Measurements from ENCODE around the gene GAB2. TPM values are rescaled to one million over a fixed set of nuclear protein-coding genes. Genes with fewer than 3 reads are reported as not detected.
"Not testable (repeated sequence)": the region's sequence is repeated elsewhere in the genome, so short reads cannot be mapped to it uniquely, and the experiment has no call there.

The GAB2 gene
- total RNA-seq, 4 donors from 2014 or later, result 15.9 to 82.3 (median 21.1) TPM

DNA sequence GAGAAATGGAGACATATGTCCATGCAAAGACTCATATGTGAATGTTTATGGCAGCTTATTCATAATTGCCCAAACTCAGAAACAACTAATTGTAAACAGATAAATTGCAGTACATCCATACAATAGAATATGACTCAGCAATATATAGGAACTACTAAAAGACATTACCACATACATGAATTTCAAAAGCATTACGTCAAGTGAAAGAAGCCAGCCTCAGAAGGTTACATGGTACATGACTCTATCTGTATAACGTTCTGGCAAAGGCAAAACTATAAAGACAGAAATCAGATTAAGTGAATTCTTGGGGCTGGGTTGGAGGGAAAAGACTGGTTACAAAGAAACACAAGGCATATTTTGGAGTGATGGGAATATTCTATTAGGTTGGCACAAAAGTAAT lies 236.4 kb downstream of the GAB2 start:
- Histone ChIP-seq H3K27me3 (no peaks in the 10 kb centered on the region), H3K4me3 (no peak overlapping the region), H3K36me3 (no peaks in the 10 kb centered on the region), H3K27ac (no peak overlapping the region), H3K4me1 (no peaks in the 10 kb centered on the region), H3K9me3 (no peaks in the 10 kb centered on the region)
- intact Hi-C loops (cut with DNase I; ENCODE audit: low total_unique reads), result no loop called here
- no peak for TF ChIP-seq POLR2A (IDR thresholded peaks at IDR 0.05)
- TF ChIP-seq, protein P1, sequence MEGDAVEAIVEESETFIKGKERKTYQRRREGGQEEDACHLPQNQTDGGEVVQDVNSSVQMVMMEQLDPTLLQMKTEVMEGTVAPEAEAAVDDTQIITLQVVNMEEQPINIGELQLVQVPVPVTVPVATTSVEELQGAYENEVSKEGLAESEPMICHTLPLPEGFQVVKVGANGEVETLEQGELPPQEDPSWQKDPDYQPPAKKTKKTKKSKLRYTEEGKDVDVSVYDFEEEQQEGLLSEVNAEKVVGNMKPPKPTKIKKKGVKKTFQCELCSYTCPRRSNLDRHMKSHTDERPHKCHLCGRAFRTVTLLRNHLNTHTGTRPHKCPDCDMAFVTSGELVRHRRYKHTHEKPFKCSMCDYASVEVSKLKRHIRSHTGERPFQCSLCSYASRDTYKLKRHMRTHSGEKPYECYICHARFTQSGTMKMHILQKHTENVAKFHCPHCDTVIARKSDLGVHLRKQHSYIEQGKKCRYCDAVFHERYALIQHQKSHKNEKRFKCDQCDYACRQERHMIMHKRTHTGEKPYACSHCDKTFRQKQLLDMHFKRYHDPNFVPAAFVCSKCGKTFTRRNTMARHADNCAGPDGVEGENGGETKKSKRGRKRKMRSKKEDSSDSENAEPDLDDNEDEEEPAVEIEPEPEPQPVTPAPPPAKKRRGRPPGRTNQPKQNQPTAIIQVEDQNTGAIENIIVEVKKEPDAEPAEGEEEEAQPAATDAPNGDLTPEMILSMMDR (IDR thresholded peaks at IDR 0.05), result no peak
- DNase-seq, result no peak

GRCh38 chr11:78180751-78181150 lies 236.9 kb downstream of the GAB2 start:
- H3K27ac ChIP-seq, result no peak overlapping the region
- no peaks in the 10 kb centered on the region for H3K36me3 ChIP-seq
- no peak for DNase-seq
- H3K4me1 ChIP-seq, result no peaks in the 10 kb centered on the region
- H3K4me3 ChIP-seq, result no peak overlapping the region
- H3K27me3 ChIP-seq, result no peaks in the 10 kb centered on the region
- TF ChIP-seq POLR2A (IDR thresholded peaks at IDR 0.05), result no peak
- TF ChIP-seq, protein P1 (IDR thresholded peaks at IDR 0.05), result no peak
- intact Hi-C loops (cut with DNase I; ENCODE audit: low total_unique reads), result no loop called here
- H3K9me3 ChIP-seq, result no peaks in the 10 kb centered on the region

DNA sequence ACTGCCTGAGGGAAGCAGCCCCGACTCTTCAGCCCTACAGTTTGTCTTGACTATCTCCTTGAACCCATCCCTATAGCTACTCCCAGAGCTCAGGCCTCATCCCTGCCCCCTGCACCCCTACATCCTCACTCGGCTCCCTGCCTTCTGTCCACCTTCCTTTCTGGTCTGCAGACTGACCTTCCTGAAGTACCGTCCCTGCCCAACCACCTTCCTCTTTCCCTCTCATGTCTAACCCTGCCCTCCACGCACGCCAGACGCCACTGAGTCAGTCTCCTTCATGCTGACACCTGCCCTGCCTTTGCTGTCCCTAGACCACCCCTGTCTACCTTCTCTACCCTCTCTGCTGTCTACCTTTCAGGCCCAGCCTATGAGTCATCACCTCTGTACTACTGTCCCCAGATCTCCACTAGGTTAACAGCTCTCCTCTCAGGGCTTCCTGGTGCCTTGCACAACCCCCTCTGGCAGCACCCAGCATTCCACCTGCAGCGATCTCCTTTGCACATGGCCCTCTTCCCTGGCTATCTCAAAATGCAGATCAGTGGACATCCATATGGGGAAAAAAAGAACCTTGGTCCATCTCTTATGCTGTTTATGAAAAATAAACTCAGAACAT lies 238.1 kb downstream of the GAB2 start:
- Histone ChIP-seq H3K9me3 (no peaks in the 10 kb centered on the region), H3K36me3 (no peaks in the 10 kb centered on the region), H3K27me3 (no peaks in the 10 kb centered on the region), H3K27ac (no peak overlapping the region), H3K4me1 (no peaks in the 10 kb centered on the region), H3K4me3 (no peak overlapping the region)
- TF ChIP-seq, protein P1 (IDR thresholded peaks at IDR 0.05), result no peak
- TF ChIP-seq POLR2A (IDR thresholded peaks at IDR 0.05), result no peak
- DNase-seq, result no peak
- intact Hi-C loops (cut with DNase I; ENCODE audit: low total_unique reads), result no loop called here

DNA sequence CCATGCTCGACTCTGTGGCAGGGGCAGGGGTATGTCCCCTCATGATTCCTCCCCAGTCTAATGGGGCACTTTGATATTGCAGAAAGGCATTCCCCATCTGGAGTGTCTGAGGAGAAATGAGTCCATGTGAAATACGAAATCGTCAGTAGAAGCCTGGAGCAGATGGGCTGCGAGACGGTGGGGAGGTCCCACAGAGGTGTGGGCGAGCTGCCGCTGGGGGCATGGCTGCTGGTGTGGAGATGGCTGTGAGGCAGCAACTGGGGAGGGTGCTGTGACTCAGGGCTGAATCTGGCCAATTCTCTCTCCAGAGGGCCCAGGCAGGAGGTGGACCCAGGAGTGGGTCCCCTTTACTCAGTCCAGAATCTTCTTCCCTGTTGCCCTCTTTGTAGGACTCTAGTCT lies 240.4 kb downstream of the GAB2 start:
- intact Hi-C loops (cut with DNase I; ENCODE audit: low total_unique reads), result no loop called here
- DNase-seq, result no peak

GRCh38 chr11:78176605-78177141 lies 240.9 kb downstream of the GAB2 start:
- H3K4me1 ChIP-seq, result no peaks in the 10 kb centered on the region
- TF ChIP-seq, protein P1 (IDR thresholded peaks at IDR 0.05), result no peak
- TF ChIP-seq POLR2A (IDR thresholded peaks at IDR 0.05), result no peak
- intact Hi-C loops (cut with DNase I; ENCODE audit: low total_unique reads), result no loop called here
- no peak overlapping the region for H3K4me3 ChIP-seq
- no peaks in the 10 kb centered on the region for H3K36me3 ChIP-seq
- no peaks in the 10 kb centered on the region for H3K9me3 ChIP-seq
- no peak overlapping the region for H3K27ac ChIP-seq
- no peak for DNase-seq
- no peaks in the 10 kb centered on the region for H3K27me3 ChIP-seq

More for the DNA sequence above, 240.4 kb downstream of the GAB2 start:
- Histone ChIP-seq H3K27me3 (no peaks in the 10 kb centered on the region), H3K9me3 (no peaks in the 10 kb centered on the region), H3K4me3 (no peak overlapping the region), H3K27ac (no peak overlapping the region), H3K36me3 (no peaks in the 10 kb centered on the region), H3K4me1 (no peaks in the 10 kb centered on the region)
- TF ChIP-seq, protein P1 (IDR thresholded peaks at IDR 0.05), result no peak
- TF ChIP-seq POLR2A (IDR thresholded peaks at IDR 0.05), result no peak

DNA sequence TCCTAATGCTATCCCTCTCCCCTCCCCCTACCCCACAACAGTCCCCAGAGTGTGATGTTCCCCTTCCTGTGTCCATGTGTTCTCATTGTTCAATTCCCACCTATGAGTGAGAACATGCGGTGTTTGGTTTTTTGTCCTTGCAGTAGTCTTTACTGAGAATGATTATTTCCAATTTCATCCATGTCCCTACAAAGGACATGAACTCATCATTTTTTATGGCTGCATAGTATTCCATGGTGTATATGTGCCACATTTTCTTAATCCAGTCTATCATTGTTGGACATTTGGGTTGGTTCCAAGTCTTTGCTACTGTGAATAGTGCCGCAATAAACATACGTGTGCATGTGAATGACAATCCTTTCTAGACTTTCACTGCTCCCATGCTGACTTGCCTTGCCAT lies 241.8 kb downstream of the GAB2 start:
- H3K4me1 ChIP-seq; intact Hi-C loops (cut with DNase I; ENCODE audit: low total_unique reads): not testable (repeated sequence)

More for the DNA sequence above, 241.8 kb downstream of the GAB2 start:
- not testable (repeated sequence) for H3K36me3 ChIP-seq, H3K27me3 ChIP-seq, DNase-seq, H3K9me3 ChIP-seq, H3K4me3 ChIP-seq, H3K27ac ChIP-seq
